HCT116 (cell line): Measurements from ENCODE around the gene SEMA3F. TPM values are rescaled to one million over a fixed set of nuclear protein-coding genes. Genes with fewer than 3 reads are reported as not detected.

ENCODE experiments used
- ATAC-seq: fragments of 200-7000 bp; cut with Tn5 transposase; 2 replicates; pipeline ENCODE4 v1.9.1; 2020; ENCODE audit warnings: mild to moderate bottlenecking, moderate library complexity
- BruUV-seq: library from RNA; stranded (reverse); fragments of 400-500 nt; replicated peaks from 2 replicates; lab custom pipeline; 2021; lab: Mats Ljungman, UMichigan
- CTCF ChIA-PET: fragments of 300-600 bp; sonication (Branson Sonifier 250); formaldehyde crosslinking; loops from one replicate; lab custom pipeline; 2021; ENCODE audit warnings: antibody characterized with exemption; lab: Charles Lee
- POLR2A ChIA-PET: fragments of 300-600, 350-600 bp; sonication (Branson Sonifier 250); formaldehyde crosslinking; loops from one replicate; lab custom pipeline; 2021; ENCODE audit warnings: antibody characterized with exemption; lab: Charles Lee
- RAD21 ChIA-PET, 2 experiments: fragments of 300-600 bp; sonication (Branson Sonifier 250); formaldehyde crosslinking; loops; one replicate each; lab custom pipeline; 2023; ENCODE audit warnings: low total read pairs in 2 of 2; ENCODE audit not compliant: uncharacterized antibody in 2 of 2, unreplicated experiment in 2 of 2, low non-redundant PET in 1 of 2; lab: Charles Lee
- DNase-seq: peaks from one replicate; pipeline ENCODE4 v3.0.0-alpha.2; 2010; ENCODE audit warnings: low read depth, low spot score
- H2AFZ ChIP-seq: fragments of 200-600 bp; shearing (Covaris generic), sonication (generic); 2 replicates; pipeline ENCODE4 v1.6.1; 2017; ENCODE audit warnings: low read depth, mixed run types, mixed read lengths, antibody characterized with exemption, low read length; ENCODE audit not compliant: poor library complexity, severe bottlenecking
- H3K27ac ChIP-seq: 2 replicates; pipeline ENCODE4 v1.5.1; 2012; ENCODE audit warnings: low read depth, low read length
- H3K27me3 ChIP-seq: fragments of 200-600 bp; sonication (generic); 2 replicates; pipeline ENCODE4 v1.6.1; 2016; ENCODE audit warnings: mixed run types, low read length, mixed read lengths; ENCODE audit not compliant: insufficient read depth
- H3K36me3 ChIP-seq, 2 experiments: fragments of 200-500 bp in 1 of 2; fragments of 200-600 bp in 1 of 2; sonication (Bioruptor generic) in 1 of 2; sonication (generic) in 1 of 2; 2 replicates each; pipeline versions ENCODE4 v1.5.1 to v1.6.1; 2014 to 2016; ENCODE audit warnings: low read length in 2 of 2, inconsistent platforms in 1 of 2, mixed read lengths in 1 of 2, mixed run types in 1 of 2; ENCODE audit not compliant: insufficient read depth in 2 of 2, control insufficient read depth in 1 of 2
- H3K4me1 ChIP-seq, 2 experiments: fragments of 200-600 bp in 1 of 2; sonication (generic) in 1 of 2; 2 replicates each; pipeline versions ENCODE4 v1.5.1 to v1.6.1; 2012 to 2017; ENCODE audit warnings: low read length in 2 of 2, inconsistent platforms in 1 of 2, mild to moderate bottlenecking in 1 of 2, mixed read lengths in 1 of 2, mixed run types in 1 of 2, moderate library complexity in 1 of 2; ENCODE audit not compliant: insufficient read depth in 2 of 2, control insufficient read depth in 1 of 2
- H3K4me2 ChIP-seq: fragments of 200-600 bp; sonication (generic); 2 replicates; pipeline ENCODE4 v1.6.1; 2017; ENCODE audit warnings: mixed run types, low read length, mixed read lengths
- H3K4me3 ChIP-seq, 2 experiments: fragments of 200-600 bp in 1 of 2; sonication (generic) in 1 of 2; replicated peaks in 1 of 2; 2 replicates each; pipeline ENCODE4 v1.5.1; 2011 to 2016; ENCODE audit warnings: low read length in 2 of 2, control low read depth in 1 of 2, low read depth in 1 of 2, mild to moderate bottlenecking in 1 of 2, mixed read lengths in 1 of 2, mixed run types in 1 of 2
- H3K79me2 ChIP-seq: fragments of 200-600 bp; sonication (generic); 2 replicates; pipeline ENCODE4 v1.6.1; 2017; ENCODE audit warnings: mild to moderate bottlenecking, mixed run types, low read length, moderate library complexity, mixed read lengths; ENCODE audit not compliant: insufficient read depth
- H3K9ac ChIP-seq: fragments of 200-600 bp; sonication (generic); 2 replicates; pipeline ENCODE4 v1.6.1; 2016; ENCODE audit warnings: low read length, mixed read lengths
- H3K9me2 ChIP-seq: fragments of 200-600 bp; sonication (generic), shearing (Covaris generic); 2 replicates; pipeline ENCODE4 v1.6.1; 2017; ENCODE audit warnings: mixed run types, mild to moderate bottlenecking, moderate library complexity; ENCODE audit not compliant: insufficient read depth
- H3K9me3 ChIP-seq, 2 experiments: fragments of 200-500 bp in 1 of 2; fragments of 200-600 bp in 1 of 2; sonication (Bioruptor generic) in 1 of 2; sonication (generic) in 1 of 2; 2 replicates each; pipeline ENCODE4 v1.6.1; 2014 to 2017; ENCODE audit warnings: low read length in 2 of 2, mixed read lengths in 2 of 2, inconsistent platforms in 1 of 2, low read depth in 1 of 2, mild to moderate bottlenecking in 1 of 2, mixed run types in 1 of 2, moderate library complexity in 1 of 2; ENCODE audit not compliant: control insufficient read depth in 1 of 2, insufficient read depth in 1 of 2
- H4K20me1 ChIP-seq: fragments of 200-600 bp; sonication (generic), shearing (Covaris generic); 2 replicates; pipeline ENCODE4 v1.6.1; 2017; ENCODE audit warnings: mixed run types, mild to moderate bottlenecking, moderate library complexity; ENCODE audit not compliant: insufficient read depth
- CBX3 ChIP-seq: IDR thresholded peaks from 2 replicates; pipeline ENCODE4 v1.6.1; 2012; ENCODE audit warnings: low read depth
- CEBPB ChIP-seq: IDR thresholded peaks from 2 replicates; pipeline ENCODE4 v1.6.1; 2012; ENCODE audit warnings: low read depth
- EZH2phosphoT487 ChIP-seq: fragments of 200-600 bp; IDR thresholded peaks from 2 replicates; pipeline ENCODE4 v1.6.1; 2018; ENCODE audit warnings: antibody characterized with exemption, borderline replicate concordance
- FOSL1 ChIP-seq: IDR thresholded peaks from 2 replicates; pipeline ENCODE4 v1.6.1; 2012; ENCODE audit warnings: low read depth
- MAX ChIP-seq: IDR thresholded peaks from 2 replicates; pipeline ENCODE4 v1.6.1; 2012
- POLR2AphosphoS5 ChIP-seq: IDR thresholded peaks from 2 replicates; pipeline ENCODE4 v1.6.1; 2011; ENCODE audit warnings: mild to moderate bottlenecking, low read depth, low read length, moderate library complexity
- RAD21 ChIP-seq: IDR thresholded peaks from 2 replicates; pipeline ENCODE4 v1.6.1; 2012; ENCODE audit warnings: low read depth, mild to moderate bottlenecking
- SIN3A ChIP-seq: IDR thresholded peaks from 2 replicates; pipeline ENCODE4 v1.6.1; 2012; ENCODE audit warnings: low read depth
- SP1 ChIP-seq: IDR thresholded peaks from 2 replicates; pipeline ENCODE4 v1.6.1; 2012; ENCODE audit warnings: low read depth
- YY1 ChIP-seq: IDR thresholded peaks from 2 replicates; pipeline ENCODE4 v1.6.1; 2011; ENCODE audit warnings: low read length, low read depth, moderate library complexity, mild to moderate bottlenecking; ENCODE audit not compliant: insufficient replicate concordance; ENCODE audit errors: extremely low read depth
- ZFX ChIP-seq: fragments of 450-650 bp; IDR thresholded peaks from 2 replicates; pipeline ENCODE4 v1.6.1; 2017
- ZNF274 ChIP-seq: fragments of 200-500 bp; sonication (Bioruptor generic); IDR thresholded peaks from 2 replicates; pipeline ENCODE4 v1.6.1; 2014; ENCODE audit warnings: mild to moderate bottlenecking, low read depth, low read length, inconsistent platforms
- intact Hi-C: fragments of 100-400 bp; cut with micrococcal nuclease; formaldehyde crosslinking; loops from 2 replicates; pipeline ENCODE4 v1.10.0; 2022
- total RNA-seq: library from RNA; stranded (reverse); gene quantifications from one replicate; pipeline ENCODE4 v1.2.1, GENCODE V29; 2021; ENCODE audit not compliant: unreplicated experiment
- TF ChIP-seq, protein P1 (sequence below): IDR thresholded peaks from 2 replicates; pipeline ENCODE4 v1.6.1; 2012; ENCODE audit warnings: low read depth
- TF ChIP-seq, protein P2 (sequence below), 3 experiments: fragments of 200-600 bp in 1 of 3; sonication (generic) in 1 of 3; IDR thresholded peaks in 2 of 3; conservative IDR thresholded peaks in 1 of 3; 2 replicates each; pipeline ENCODE4 v1.5.1; 2012 to 2017; ENCODE audit warnings: low read depth in 2 of 3, low read length in 2 of 3, antibody characterized with exemption in 1 of 3, borderline replicate concordance in 1 of 3, control low read depth in 1 of 3, mild to moderate bottlenecking in 1 of 3, mixed read lengths in 1 of 3, mixed run types in 1 of 3, moderate library complexity in 1 of 3; ENCODE audit not compliant: insufficient read depth in 1 of 3
- TF ChIP-seq, protein P3 (sequence below): IDR thresholded peaks from 2 replicates; pipeline ENCODE4 v1.6.1; 2011; ENCODE audit warnings: mild to moderate bottlenecking, low read length, moderate library complexity; ENCODE audit not compliant: insufficient replicate concordance; ENCODE audit errors: extremely low read depth

SEMA3F gene
- total RNA-seq, 1 experiment from 2014 or later = 15.7 TPM

DNA sequence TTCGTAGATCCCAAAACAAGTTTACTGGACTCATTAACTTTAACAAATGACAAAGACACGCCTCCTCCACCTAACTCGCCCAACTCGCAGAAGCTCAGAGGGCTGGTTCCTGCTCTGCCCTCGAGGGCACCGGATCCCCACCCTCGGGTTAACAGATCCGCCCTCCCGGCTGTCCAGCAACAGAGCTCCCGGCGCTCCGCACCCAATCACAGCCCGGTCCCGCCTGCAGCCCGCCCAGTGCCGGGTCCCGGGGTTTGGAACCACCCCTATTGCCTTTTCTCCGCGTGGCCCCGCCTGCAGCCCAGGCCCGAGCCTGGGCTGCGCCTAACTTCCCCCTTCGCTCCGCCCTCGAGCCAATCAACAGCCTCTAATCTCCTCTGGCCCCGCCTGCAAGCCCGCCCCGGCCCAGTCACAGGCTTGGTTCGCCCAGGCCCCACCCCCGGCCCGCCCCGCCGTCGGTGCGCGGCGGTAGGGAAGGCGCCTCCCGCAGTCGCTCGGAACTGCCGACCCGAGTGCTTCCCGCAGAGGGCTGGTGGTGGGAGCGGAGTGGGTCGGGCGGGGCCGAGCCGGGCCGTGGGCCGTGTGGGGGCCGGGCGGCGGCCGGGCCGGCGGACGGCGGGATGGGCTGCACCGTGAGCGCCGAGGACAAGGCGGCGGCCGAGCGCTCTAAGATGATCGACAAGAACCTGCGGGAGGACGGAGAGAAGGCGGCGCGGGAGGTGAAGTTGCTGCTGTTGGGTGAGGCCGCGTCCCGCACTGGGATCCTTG lies 80.8 kb downstream of the SEMA3F start, which contains the start of gene GNAI2 (continued):
- TF ChIP-seq YY1 (peak; percentile 45), ZNF274 (no peak), CBX3 (no peak)

GRCh38 chr3:50236484-50237132 lies 81.5 kb downstream of the SEMA3F start:
- H3K9me3 ChIP-seq = no peaks in the 10 kb centered on the region
- ChIA-PET CTCF (interaction anchor here (2.9 kb wide), 1 partner anchor 10 kb away, joined by 26 read pairs; no protein-coding TSS in a partner anchor), POLR2A (interaction anchor here (1.1 to 3.5 kb wide), 3 partner anchors 10 to 60 kb away, joined by 3 to 34 read pairs (median 3); no protein-coding TSS in a partner anchor), RAD21 (no interaction called here)
- H3K79me2 ChIP-seq = peaks cover 53% of the 10 kb centered on the region
- H3K4me3 ChIP-seq = peak overlapping the region; percentile 80 to 89
- H4K20me1 ChIP-seq = 0 out of 2 replicates have a peak, but pooled peaks cover 4% of the 10 kb centered on the region
- H3K36me3 ChIP-seq = peaks cover 0 to 5% of the 10 kb centered on the region in 2 experiments; a peak in 1 of 4 replicates
- H3K9me2 ChIP-seq = no peaks in the 10 kb centered on the region
- no peaks in the 10 kb centered on the region for H3K27me3 ChIP-seq
- ATAC-seq (no peak), DNase-seq (no peak)
- peaks cover 43 to 55% of the 10 kb centered on the region in 2 experiments for H3K4me1 ChIP-seq
- no peak overlapping the region for H2AFZ ChIP-seq
- H3K9ac ChIP-seq = peak overlapping the region; percentile 79
- H3K27ac ChIP-seq = peak overlapping the region; percentile 81
- peak overlapping the region; percentile 86 for H3K4me2 ChIP-seq
- BruUV-seq = no TSS peak
- intact Hi-C loops = loop anchor here (1.0 kb wide), 1 partner anchor 15 kb away; no protein-coding TSS in a partner anchor
- TF ChIP-seq, protein P1, sequence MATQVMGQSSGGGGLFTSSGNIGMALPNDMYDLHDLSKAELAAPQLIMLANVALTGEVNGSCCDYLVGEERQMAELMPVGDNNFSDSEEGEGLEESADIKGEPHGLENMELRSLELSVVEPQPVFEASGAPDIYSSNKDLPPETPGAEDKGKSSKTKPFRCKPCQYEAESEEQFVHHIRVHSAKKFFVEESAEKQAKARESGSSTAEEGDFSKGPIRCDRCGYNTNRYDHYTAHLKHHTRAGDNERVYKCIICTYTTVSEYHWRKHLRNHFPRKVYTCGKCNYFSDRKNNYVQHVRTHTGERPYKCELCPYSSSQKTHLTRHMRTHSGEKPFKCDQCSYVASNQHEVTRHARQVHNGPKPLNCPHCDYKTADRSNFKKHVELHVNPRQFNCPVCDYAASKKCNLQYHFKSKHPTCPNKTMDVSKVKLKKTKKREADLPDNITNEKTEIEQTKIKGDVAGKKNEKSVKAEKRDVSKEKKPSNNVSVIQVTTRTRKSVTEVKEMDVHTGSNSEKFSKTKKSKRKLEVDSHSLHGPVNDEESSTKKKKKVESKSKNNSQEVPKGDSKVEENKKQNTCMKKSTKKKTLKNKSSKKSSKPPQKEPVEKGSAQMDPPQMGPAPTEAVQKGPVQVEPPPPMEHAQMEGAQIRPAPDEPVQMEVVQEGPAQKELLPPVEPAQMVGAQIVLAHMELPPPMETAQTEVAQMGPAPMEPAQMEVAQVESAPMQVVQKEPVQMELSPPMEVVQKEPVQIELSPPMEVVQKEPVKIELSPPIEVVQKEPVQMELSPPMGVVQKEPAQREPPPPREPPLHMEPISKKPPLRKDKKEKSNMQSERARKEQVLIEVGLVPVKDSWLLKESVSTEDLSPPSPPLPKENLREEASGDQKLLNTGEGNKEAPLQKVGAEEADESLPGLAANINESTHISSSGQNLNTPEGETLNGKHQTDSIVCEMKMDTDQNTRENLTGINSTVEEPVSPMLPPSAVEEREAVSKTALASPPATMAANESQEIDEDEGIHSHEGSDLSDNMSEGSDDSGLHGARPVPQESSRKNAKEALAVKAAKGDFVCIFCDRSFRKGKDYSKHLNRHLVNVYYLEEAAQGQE = no peak
- TF ChIP-seq FOSL1 (no peak), ZFX (no peak), SIN3A (no peak), MAX (no peak), ZNF274 (no peak), POLR2AphosphoS5 (no peak), SP1 (no peak), CEBPB (no peak), RAD21 (no peak), EZH2phosphoT487 (no peak)
- TF ChIP-seq, protein P2, sequence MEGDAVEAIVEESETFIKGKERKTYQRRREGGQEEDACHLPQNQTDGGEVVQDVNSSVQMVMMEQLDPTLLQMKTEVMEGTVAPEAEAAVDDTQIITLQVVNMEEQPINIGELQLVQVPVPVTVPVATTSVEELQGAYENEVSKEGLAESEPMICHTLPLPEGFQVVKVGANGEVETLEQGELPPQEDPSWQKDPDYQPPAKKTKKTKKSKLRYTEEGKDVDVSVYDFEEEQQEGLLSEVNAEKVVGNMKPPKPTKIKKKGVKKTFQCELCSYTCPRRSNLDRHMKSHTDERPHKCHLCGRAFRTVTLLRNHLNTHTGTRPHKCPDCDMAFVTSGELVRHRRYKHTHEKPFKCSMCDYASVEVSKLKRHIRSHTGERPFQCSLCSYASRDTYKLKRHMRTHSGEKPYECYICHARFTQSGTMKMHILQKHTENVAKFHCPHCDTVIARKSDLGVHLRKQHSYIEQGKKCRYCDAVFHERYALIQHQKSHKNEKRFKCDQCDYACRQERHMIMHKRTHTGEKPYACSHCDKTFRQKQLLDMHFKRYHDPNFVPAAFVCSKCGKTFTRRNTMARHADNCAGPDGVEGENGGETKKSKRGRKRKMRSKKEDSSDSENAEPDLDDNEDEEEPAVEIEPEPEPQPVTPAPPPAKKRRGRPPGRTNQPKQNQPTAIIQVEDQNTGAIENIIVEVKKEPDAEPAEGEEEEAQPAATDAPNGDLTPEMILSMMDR (IDR thresholded peaks at IDR 0.05 in 2 of 3, conservative IDR thresholded peaks at IDR 0.05 in 1 of 3; ENCODE audit: borderline replicate concordance in 1 of 3, insufficient read depth in 1 of 3, low read depth in 2 of 3, low read length in 2 of 3) = no peak
- TF ChIP-seq, protein P3, sequence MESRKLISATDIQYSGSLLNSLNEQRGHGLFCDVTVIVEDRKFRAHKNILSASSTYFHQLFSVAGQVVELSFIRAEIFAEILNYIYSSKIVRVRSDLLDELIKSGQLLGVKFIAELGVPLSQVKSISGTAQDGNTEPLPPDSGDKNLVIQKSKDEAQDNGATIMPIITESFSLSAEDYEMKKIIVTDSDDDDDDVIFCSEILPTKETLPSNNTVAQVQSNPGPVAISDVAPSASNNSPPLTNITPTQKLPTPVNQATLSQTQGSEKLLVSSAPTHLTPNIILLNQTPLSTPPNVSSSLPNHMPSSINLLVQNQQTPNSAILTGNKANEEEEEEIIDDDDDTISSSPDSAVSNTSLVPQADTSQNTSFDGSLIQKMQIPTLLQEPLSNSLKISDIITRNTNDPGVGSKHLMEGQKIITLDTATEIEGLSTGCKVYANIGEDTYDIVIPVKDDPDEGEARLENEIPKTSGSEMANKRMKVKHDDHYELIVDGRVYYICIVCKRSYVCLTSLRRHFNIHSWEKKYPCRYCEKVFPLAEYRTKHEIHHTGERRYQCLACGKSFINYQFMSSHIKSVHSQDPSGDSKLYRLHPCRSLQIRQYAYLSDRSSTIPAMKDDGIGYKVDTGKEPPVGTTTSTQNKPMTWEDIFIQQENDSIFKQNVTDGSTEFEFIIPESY = no peak
